Activated CD4-positive, alpha-beta T cell treated with anti-CD3 and anti-CD28 coated beads, Interleukin-10, Interleukin-2, amounts not matched to agents 100 ng/mL and 50 ng/mL, durations not matched to agents 16 hours and 8 hours (primary cell): ENCODE results near the gene TEX54.

Experiments used
- DNase-seq: peaks from one replicate; pipeline ENCODE4 v3.0.0-alpha.2; 2020

The TEX54 gene

GRCh38 chr11:62782753-62783152 is 49.9 kb downstream of the TEX54 start:
- DNase-seq = no peak
